Neural progenitor cell (in vitro differentiated cells): ENCODE measurements around the gene GDI2.

Source experiments
- EZH2 ChIP-seq: fragments of 200-600 bp; sonication (generic); IDR thresholded peaks from 2 replicates; pipeline ENCODE4 v1.6.1; 2017; ENCODE audit warnings: antibody characterized with exemption, mild to moderate bottlenecking, moderate library complexity
- TF ChIP-seq, protein P1 (sequence below): fragments of 200-600 bp; sonication (generic); IDR thresholded peaks from 2 replicates; pipeline ENCODE4 v1.5.1; 2017; ENCODE audit warnings: antibody characterized with exemption, mild to moderate bottlenecking

DNA sequence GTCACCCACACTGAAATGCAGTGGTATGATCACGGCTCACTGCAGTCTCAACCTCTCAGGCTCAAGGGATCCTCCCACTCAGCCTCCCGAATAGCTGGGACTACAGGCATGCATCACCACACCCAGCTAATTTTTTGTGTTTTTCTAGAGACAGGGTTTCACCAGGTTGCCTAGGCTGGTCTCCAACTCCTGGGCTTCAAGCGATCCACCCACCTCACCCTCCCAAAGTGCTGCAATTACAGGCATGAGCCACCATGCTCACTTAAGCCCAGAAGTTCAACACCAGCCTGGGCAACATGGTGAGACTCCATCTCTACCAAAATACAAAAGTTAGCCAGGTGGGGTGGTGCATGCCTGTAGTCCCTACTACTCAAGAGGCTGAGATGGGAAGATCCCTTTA lies 33.5 kb downstream of the GDI2 start:
- TF ChIP-seq, protein P1, sequence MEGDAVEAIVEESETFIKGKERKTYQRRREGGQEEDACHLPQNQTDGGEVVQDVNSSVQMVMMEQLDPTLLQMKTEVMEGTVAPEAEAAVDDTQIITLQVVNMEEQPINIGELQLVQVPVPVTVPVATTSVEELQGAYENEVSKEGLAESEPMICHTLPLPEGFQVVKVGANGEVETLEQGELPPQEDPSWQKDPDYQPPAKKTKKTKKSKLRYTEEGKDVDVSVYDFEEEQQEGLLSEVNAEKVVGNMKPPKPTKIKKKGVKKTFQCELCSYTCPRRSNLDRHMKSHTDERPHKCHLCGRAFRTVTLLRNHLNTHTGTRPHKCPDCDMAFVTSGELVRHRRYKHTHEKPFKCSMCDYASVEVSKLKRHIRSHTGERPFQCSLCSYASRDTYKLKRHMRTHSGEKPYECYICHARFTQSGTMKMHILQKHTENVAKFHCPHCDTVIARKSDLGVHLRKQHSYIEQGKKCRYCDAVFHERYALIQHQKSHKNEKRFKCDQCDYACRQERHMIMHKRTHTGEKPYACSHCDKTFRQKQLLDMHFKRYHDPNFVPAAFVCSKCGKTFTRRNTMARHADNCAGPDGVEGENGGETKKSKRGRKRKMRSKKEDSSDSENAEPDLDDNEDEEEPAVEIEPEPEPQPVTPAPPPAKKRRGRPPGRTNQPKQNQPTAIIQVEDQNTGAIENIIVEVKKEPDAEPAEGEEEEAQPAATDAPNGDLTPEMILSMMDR = no peak
- TF ChIP-seq EZH2 = no peak
